A204.1 (cell line): ENCODE measurements around the gene DENND2C.

Source experiments
- FAIRE-seq: peaks from 2 replicates; lab custom pipeline; 2012; peaks lifted over from hg19 to GRCh38; lab: Jason Lieb, UNC

The DENND2C gene

DNA sequence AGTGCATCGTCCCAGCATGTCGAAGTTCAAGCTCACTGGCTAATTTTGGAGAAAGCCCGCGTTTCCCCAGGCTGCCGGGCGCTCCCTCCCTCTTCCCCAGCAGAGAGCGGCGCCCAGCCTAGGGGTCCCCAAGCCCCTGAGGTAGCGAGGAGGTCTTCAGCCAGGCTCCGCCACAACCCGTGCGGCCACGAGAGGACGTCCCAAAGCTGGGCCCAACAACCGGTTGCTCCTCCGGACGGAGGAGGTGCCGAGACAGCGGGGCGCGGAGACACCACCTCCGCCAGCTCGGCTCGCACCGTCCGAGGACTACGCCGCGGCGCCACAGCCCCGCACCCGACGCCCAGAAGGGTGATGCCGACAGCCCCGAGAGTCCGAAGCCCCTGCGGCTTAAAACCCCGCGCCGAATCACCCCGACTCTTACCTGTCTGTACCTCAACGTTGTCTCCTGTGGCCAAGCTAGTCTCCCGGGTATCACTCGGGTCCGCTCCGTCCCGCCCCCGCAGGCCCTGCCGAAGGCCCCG lies at the start of gene DENND2C:
Gene DENND2C (minus strand): TSS at position 488 of the 521 bp plus-strand sequence. CDS start 44,065 bp downstream, outside the sequence.
- FAIRE-seq: no peak

- FAIRE-seq: no peak
Observed at GRCh38 chr1:114719424-114719787, 49.6 kb upstream of the DENND2C start.

DNA sequence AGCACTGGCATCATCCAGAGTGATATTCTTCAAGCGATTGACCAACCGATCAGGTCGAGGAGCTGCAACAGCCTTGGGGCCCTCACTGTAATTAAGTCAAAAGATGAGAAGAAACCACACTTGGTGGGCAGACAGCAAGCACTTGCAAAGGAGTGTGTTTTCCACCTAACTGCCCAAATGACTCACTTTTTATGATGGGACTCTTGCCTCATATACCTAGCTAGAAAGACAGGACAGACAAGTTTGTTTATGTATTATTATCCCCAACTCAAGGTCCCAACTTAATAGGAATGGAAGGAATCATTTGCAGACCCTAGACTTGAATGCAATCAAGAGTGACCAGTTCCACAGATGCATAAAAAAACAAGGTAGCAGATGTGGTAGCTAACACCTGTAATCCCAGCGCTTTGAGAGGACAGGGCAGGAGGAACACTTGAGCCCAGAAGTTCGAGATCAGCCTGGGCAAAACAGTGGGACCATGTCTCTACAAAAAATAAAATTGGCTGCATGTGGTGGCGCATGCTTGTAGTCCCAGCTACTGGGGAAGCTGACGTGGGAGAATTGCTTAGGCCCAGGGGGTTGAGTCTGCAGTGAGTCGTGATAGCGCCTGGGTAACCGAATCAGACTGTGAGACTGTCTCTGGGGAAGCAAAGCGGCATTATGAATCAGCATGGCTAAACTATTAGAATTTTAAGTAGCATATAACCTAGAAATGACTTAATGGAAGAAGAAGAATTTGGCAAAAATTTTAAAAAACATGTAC lies 49.0 kb upstream of the DENND2C start:
- FAIRE-seq: no peak

GRCh38 chr1:114716304-114717170 lies 46.7 kb upstream of the DENND2C start, which contains the start of gene NRAS:
NRAS (minus strand) TSS chr1:114716771; CDS start chr1:114716160, 611 bp downstream.
- FAIRE-seq: no peak

- no peak for FAIRE-seq
Observed at GRCh38 chr1:114715952-114716303, 46.1 kb upstream of the DENND2C start.

GRCh38 chr1:114712977-114713376 lies 43.1 kb upstream of the DENND2C start:
- no peak for FAIRE-seq

GRCh38 chr1:114710360-114710759 lies 40.5 kb upstream of the DENND2C start:
- FAIRE-seq: no peak

GRCh38 chr1:114707604-114708003 lies 37.8 kb upstream of the DENND2C start:
- FAIRE-seq: no peak

- FAIRE-seq: no peak
Observed at GRCh38 chr1:114703242-114703641, 33.4 kb upstream of the DENND2C start.

DNA sequence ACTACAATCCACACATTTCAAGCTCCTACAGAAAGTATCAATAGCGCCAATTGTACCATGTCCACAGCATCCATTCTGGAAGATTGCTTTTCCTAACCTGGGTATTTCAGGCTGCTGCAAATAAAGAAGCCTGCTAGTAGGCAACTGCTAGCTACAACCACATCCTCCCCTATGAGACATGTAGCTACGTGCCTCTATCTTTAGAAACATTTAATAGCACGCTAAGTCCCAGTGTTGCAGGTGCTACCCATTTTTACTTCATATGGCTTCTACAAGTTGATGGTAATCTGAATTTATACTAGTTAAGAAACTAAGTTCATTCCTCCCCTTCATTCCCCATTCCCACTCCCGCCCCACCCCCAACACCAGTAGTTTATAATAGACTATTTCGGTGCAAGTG lies 32.9 kb upstream of the DENND2C start:
- no peak for FAIRE-seq

DNA sequence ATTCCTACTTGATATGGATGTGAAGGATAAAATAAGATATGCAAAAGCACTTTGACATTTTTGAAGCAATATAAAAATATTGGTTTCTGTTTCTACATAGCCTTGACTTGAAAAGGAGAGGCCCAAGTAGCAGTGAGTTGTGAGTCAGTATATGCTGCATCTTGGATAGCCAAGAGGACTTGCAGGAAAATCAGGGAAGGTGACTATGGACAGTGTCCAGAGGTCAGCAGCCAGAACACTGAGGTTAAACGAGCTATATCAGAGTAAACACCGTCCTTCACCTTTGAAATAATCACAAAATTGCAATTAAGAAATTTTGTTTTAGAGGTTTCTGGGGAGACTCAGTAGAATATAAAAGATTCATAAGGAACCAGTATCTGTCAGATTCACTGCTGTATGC lies 32.1 kb upstream of the DENND2C start:
- FAIRE-seq: no peak

GRCh38 chr1:114700036-114700600 lies 30.3 kb upstream of the DENND2C start:
- no peak for FAIRE-seq

GRCh38 chr1:114696810-114697209 lies 27.0 kb upstream of the DENND2C start:
- FAIRE-seq: no peak

DNA sequence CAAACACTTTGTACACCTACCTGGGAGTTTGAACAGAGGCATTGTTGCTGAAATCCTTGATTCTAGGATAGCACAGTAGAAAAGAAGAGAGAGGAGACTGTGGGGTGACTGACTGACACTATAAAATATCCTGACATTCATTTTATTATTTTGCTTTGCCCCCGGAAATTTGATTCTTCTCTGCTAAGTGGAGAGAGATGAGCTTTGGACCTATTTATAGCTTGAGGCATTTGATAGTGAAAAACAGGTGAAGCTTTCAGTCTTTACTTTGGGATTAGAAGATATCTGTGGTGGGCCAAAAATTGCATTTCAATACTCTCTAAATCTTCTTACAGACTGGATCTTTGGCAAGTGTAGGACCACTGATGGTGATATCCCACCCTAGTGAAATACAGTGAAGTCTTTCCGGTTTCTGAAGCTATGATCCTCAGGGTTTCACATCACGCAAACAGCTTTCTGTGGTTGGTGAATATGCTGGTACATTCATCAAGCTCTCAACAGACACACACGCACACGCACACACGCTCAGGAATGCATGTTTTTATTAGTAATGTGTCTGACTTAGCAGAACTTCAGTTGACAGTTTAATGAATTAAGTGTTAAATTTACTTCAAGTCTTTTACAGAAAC lies 25.7 kb upstream of the DENND2C start, which contains the start of gene AMPD1:
Gene AMPD1 (minus strand): TSS at position 117 of the 629 bp plus-strand sequence. CDS start 75 bp downstream, at position 42.
- no peak for FAIRE-seq

- no peak for FAIRE-seq
Observed at GRCh38 chr1:114694540-114695310, 24.9 kb upstream of the DENND2C start.

DNA sequence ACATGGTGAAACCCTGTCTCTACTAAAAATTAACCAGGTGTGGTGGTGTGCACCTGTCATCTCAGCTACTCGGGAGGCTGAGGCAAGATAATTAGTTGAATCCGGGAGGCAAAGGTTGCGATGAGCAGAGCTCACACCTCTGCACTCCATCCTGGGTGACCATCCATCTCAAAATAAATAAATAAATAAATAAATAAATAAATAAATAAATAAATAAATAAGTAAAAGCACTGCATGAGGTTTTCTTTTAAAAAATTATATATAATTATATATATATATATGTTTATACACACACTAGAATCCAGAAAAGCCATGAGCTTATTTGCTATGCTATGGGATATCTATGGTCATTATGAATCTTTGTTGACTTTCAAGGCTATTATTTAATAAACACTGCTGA lies 23.1 kb upstream of the DENND2C start:
- no peak for FAIRE-seq

GRCh38 chr1:114691061-114691460 lies 21.2 kb upstream of the DENND2C start:
- no peak for FAIRE-seq

DNA sequence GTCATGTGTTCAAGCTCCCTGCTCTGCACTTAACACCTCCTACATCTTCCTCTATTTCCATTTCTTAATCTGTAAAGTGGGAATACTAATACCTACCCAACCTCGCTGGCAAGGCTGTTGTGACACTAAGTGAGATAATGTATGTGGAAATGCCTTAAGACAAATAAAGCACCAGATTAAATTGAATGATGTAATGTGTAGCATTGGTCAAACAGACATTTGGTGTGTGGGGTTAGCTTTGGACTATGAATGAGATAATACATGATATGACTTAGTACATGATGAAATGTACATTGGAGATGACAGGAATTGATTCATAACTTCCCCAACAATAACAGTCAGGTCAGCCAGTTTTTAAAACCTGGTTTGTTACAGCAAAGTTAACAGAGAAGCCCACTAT lies 20.3 kb upstream of the DENND2C start:
- no peak for FAIRE-seq

DNA sequence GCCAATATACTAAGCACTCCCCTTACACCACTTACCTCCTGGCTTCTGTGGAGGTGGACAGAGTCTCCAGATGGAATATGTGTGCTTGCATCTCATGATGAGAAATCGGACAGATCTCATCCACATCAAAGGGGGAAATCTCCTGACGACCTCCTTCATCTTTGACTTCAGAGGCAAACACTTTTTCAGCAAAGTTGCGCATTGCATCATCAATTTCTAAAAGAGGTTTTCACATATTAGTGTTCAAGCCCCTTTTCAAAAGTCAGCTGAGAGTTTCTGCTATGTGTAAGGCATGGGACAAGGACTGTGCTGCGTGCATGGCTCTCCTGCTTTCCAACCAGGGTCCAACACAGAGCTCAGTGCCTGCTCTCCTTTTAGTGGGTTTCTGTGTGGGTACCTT lies 18.7 kb upstream of the DENND2C start:
- FAIRE-seq: no peak

DNA sequence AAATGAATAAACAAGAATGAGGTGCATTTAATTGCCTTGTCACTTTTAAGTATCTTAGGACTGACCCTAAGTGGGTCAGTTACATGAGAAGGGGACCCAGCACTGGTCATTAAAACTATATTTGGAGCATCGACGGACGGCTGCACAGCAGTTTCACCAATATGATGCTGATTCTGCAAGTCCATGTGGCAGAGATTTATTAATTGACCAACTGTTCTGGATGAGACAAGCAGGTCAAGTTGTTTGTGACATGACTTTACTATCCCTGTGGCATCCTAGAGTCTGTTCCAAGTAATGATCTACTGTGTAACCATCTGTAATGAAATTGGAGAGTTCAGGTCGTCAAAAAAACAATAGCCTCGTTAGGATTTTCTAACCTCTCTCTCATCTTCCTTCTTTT lies 16.0 kb upstream of the DENND2C start:
- FAIRE-seq: no peak

GRCh38 chr1:114677691-114678090 lies 7.8 kb upstream of the DENND2C start:
- no peak for FAIRE-seq

GRCh38 chr1:114676115-114676514 lies 6.3 kb upstream of the DENND2C start:
- FAIRE-seq: no peak
